Thyroid gland (tissue), 4 donors: ENCODE measurements around the gene COL23A1.

Source experiments
- CTCF ChIP-seq, 6 experiments: fragments of 200-600 bp in 3 of 6; fragments of 450-650 bp in 3 of 6; sonication (generic) in 3 of 6; IDR thresholded peaks; one replicate each; pipeline ENCODE4 v1.5.1; 2016 to 2019; ENCODE audit warnings: antibody characterized with exemption in 6 of 6, mild to moderate bottlenecking in 2 of 6, inconsistent platforms in 1 of 6, moderate library complexity in 1 of 6
- POLR2A ChIP-seq, 2 donors: fragments of 450-650 bp; IDR thresholded peaks; one replicate each; pipeline ENCODE4 v1.6.1; 2017; ENCODE audit warnings: antibody characterized with exemption in 2 of 2, mild to moderate bottlenecking in 2 of 2, moderate library complexity in 1 of 2

DNA sequence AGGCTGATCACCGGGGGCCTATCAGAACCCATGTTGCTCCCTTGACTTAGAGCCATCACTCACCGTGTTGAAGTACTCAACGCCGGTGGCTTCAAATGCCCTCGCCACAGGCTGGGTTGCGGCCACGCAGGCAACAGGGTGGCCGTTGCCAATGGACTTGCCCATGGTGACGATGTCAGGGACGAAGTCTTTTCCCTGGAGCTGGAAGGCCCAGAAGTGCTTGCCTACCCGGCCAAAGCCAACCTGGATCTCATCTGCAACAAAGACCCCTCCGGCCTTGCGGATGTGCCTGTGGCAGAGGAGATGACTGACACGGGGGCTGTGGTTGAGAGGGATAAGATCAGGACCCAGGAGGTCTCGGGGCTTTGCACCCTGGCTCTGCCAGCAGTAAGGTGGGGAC, 367.9 kb downstream of the COL23A1 start:
- no peak for TF ChIP-seq CTCF (IDR thresholded peaks at IDR 0.05)
- TF ChIP-seq POLR2A (IDR thresholded peaks at IDR 0.05), result no peak
